Ascending aorta (tissue), 2 donors: ENCODE measurements around the gene PCBP3. TPM values are rescaled to one million over a fixed set of nuclear protein-coding genes. Genes with fewer than 3 reads are reported as not detected.
"Not testable (repeated sequence)": the region's sequence is repeated elsewhere in the genome, so short reads cannot be mapped to it uniquely, and the experiment has no call there.

ENCODE experiments used
- DNase-seq, 2 donors: peaks; one replicate each; pipeline ENCODE4 v3.0.0-alpha.2; 2019; ENCODE audit warnings: low spot score in 2 of 2
- H3K27ac ChIP-seq, 2 donors: fragments of 200-600 bp; sonication (generic); one replicate each; pipeline ENCODE4 v1.5.1; 2016 to 2017; ENCODE audit warnings: mild to moderate bottlenecking in 1 of 2
- H3K27me3 ChIP-seq: fragments of 200-600 bp; sonication (generic); one replicate; pipeline ENCODE4 v1.5.1; 2017
- H3K36me3 ChIP-seq, 2 donors: fragments of 200-600 bp; sonication (generic); one replicate each; pipeline ENCODE4 v1.5.1; 2016
- H3K4me1 ChIP-seq, 2 donors: fragments of 200-600 bp; sonication (generic); one replicate each; pipeline ENCODE4 v1.5.1; 2016 to 2017; ENCODE audit warnings: mild to moderate bottlenecking in 1 of 2
- H3K4me3 ChIP-seq, 2 donors: fragments of 200-600 bp; sonication (generic); one replicate each; pipeline ENCODE4 v1.5.1; 2016 to 2017; ENCODE audit warnings: mild to moderate bottlenecking in 1 of 2
- H3K9me3 ChIP-seq, 2 donors: fragments of 200-600 bp; sonication (generic); one replicate each; pipeline ENCODE4 v1.5.1; 2016
- CTCF ChIP-seq, 3 experiments: fragments of 200-600 bp in 2 of 3; fragments of 450-650 bp in 1 of 3; sonication (generic) in 2 of 3; IDR thresholded peaks; one replicate each; pipeline ENCODE4 v1.5.1; 2016 to 2019; ENCODE audit warnings: antibody characterized with exemption in 3 of 3, mild to moderate bottlenecking in 1 of 3, moderate library complexity in 1 of 3
- intact Hi-C: fragments of 100-400 bp; cut with DNase I; formaldehyde crosslinking; loops from one replicate; pipeline ENCODE4 v1.15.1; 2023
- total RNA-seq: library from RNA; depleted of rRNA; stranded (reverse); fragments of >200 nt; gene quantifications from one replicate; pipeline ENCODE4 v1.1.0, GENCODE V29; 2016

PCBP3 gene
- total RNA-seq, 1 donor from 2014 or later = not detected

- peaks cover 0 to 1% of the 10 kb centered on the region in 2 donors for H3K9me3 ChIP-seq
- H3K36me3 ChIP-seq = no peaks in the 10 kb centered on the region
- intact Hi-C loops = no loop called here
- no peak for DNase-seq
- no peak overlapping the region for H3K27ac ChIP-seq
- no peak for TF ChIP-seq CTCF (IDR thresholded peaks at IDR 0.05)
- no peaks in the 10 kb centered on the region for H3K4me1 ChIP-seq
- H3K4me3 ChIP-seq = no peak overlapping the region
- no peaks in the 10 kb centered on the region for H3K27me3 ChIP-seq
Observed at GRCh38 chr21:45706299-45706698, 62.8 kb downstream of the PCBP3 start.

- Histone ChIP-seq H3K27ac (no peak overlapping the region), H3K9me3 (peaks cover 0 to 8% of the 10 kb centered on the region in 2 donors), H3K36me3 (no peaks in the 10 kb centered on the region), H3K27me3 (no peaks in the 10 kb centered on the region), H3K4me1 (no peaks in the 10 kb centered on the region), H3K4me3 (no peak overlapping the region)
- no peak for DNase-seq
- intact Hi-C loops = no loop called here
- TF ChIP-seq CTCF (IDR thresholded peaks at IDR 0.05) = no peak
Observed at GRCh38 chr21:45709173-45709572, 65.6 kb downstream of the PCBP3 start.

GRCh38 chr21:45709696-45710268 lies 66.3 kb downstream of the PCBP3 start:
- TF ChIP-seq CTCF (IDR thresholded peaks at IDR 0.05) = no peak
- Histone ChIP-seq H3K27ac (no peak overlapping the region), H3K9me3 (peaks cover 0 to 8% of the 10 kb centered on the region in 2 donors), H3K36me3 (no peaks in the 10 kb centered on the region), H3K4me1 (no peaks in the 10 kb centered on the region), H3K27me3 (no peaks in the 10 kb centered on the region), H3K4me3 (no peak overlapping the region)
- intact Hi-C loops = no loop called here
- no peak for DNase-seq

GRCh38 chr21:45710306-45710705 lies 66.8 kb downstream of the PCBP3 start:
- intact Hi-C loops = not testable (repeated sequence)

GRCh38 chr21:45713613-45714012 lies 70.1 kb downstream of the PCBP3 start:
- no peak for DNase-seq
- H3K4me3 ChIP-seq = no peak overlapping the region
- peaks cover 0 to 12% of the 10 kb centered on the region in 2 donors for H3K9me3 ChIP-seq
- no peak for TF ChIP-seq CTCF (IDR thresholded peaks at IDR 0.05)
- H3K36me3 ChIP-seq = no peaks in the 10 kb centered on the region
- H3K27ac ChIP-seq = no peak overlapping the region
- intact Hi-C loops = no loop called here
- no peaks in the 10 kb centered on the region for H3K4me1 ChIP-seq
- H3K27me3 ChIP-seq = no peaks in the 10 kb centered on the region

More at GRCh38 chr21:45710306-45710705, 66.8 kb downstream of the PCBP3 start:
- not testable (repeated sequence) for H3K4me1 ChIP-seq, H3K4me3 ChIP-seq, H3K27me3 ChIP-seq, H3K36me3 ChIP-seq, DNase-seq, H3K27ac ChIP-seq, H3K9me3 ChIP-seq

- Histone ChIP-seq H3K4me3 (no peak overlapping the region), H3K4me1 (no peaks in the 10 kb centered on the region), H3K27ac (no peak overlapping the region), H3K27me3 (no peaks in the 10 kb centered on the region), H3K36me3 (no peaks in the 10 kb centered on the region), H3K9me3 (peaks cover 0 to 12% of the 10 kb centered on the region in 2 donors)
- intact Hi-C loops = no loop called here
- no peak for DNase-seq
- TF ChIP-seq CTCF (IDR thresholded peaks at IDR 0.05) = no peak
Observed at GRCh38 chr21:45715441-45715840, 71.9 kb downstream of the PCBP3 start.
